ENCODE results near the gene PRDM11. TPM values are rescaled to one million over a fixed set of nuclear protein-coding genes. Genes with fewer than 3 reads are reported as not detected.

Gene PRDM11
- total RNA-seq, 4 donors from 2014 or later: 5.0 to 15.4 (median 9.5) TPM

- H3K27ac ChIP-seq: no peak overlapping the region
- in situ Hi-C loops (cut with MboI; ENCODE audit: low sequenced_read_pairs in 4 of 4): loop anchor here in 2 of 4 donors (25.0 kb wide), 1 partner anchor 339 kb away; no protein-coding TSS in a partner anchor
These were observed 129.4 kb downstream of the PRDM11 start for GRCh38 chr11:45275828-45276227.

DNA sequence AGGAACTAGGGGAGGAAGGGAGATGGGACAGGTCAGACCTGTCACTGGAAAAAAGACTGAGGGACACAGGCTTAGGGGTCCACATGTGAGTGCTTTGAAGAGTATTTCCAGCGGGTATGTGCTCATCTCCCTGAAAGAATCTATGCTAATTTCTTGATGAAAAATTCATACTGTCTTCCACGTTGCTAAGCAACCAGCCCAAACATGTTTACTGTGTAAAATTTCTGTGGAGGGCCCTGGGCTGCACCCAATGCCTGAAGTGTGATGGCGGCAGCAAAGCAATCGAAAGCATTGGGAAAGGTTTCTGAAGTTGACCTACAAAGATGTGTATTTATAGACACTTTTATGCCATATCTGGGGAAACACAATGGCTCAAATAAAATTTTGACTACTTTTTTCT, 132.3 kb downstream of the PRDM11 start:
- Histone ChIP-seq H3K4me1 (no peaks in the 10 kb centered on the region), H3K27me3 (peaks cover 0 to 7% (median 0%) of the 10 kb centered on the region in 3 donors), H3K27ac (no peak overlapping the region), H3K36me3 (no peaks in the 10 kb centered on the region), H3K9me3 (no peaks in the 10 kb centered on the region), H3K4me3 (no peak overlapping the region)
- DNase-seq (no peak), ATAC-seq (no peak)
- no peak for TF ChIP-seq CTCF (IDR thresholded peaks at IDR 0.05 in 4 of 5, conservative IDR thresholded peaks at IDR 0.05 in 1 of 5)
- TF ChIP-seq POLR2A (IDR thresholded peaks at IDR 0.05): no peak
- intact Hi-C loops (cut with DNase I; ENCODE audit: low total_unique reads) (no loop called here), in situ Hi-C loops (cut with MboI; ENCODE audit: low sequenced_read_pairs in 4 of 4) (loop anchor here in 2 of 4 donors (25.0 kb wide), 1 partner anchor 341 kb away; no protein-coding TSS in a partner anchor)

More at GRCh38 chr11:45275828-45276227, 129.4 kb downstream of the PRDM11 start:
- H3K36me3 ChIP-seq: no peaks in the 10 kb centered on the region
- intact Hi-C loops (cut with DNase I; ENCODE audit: low total_unique reads): no loop called here
- H3K4me3 ChIP-seq: no peak overlapping the region
- ATAC-seq (no peak), DNase-seq (no peak)
- TF ChIP-seq CTCF (IDR thresholded peaks at IDR 0.05 in 4 of 5, conservative IDR thresholded peaks at IDR 0.05 in 1 of 5) (no peak), POLR2A (IDR thresholded peaks at IDR 0.05) (no peak)
- H3K4me1 ChIP-seq: no peaks in the 10 kb centered on the region
- no peaks in the 10 kb centered on the region for H3K9me3 ChIP-seq
- peaks cover 0 to 4% (median 2%) of the 10 kb centered on the region in 3 donors for H3K27me3 ChIP-seq

GRCh38 chr11:45279645-45280044, 133.2 kb downstream of the PRDM11 start:
- Histone ChIP-seq H3K27ac (no peak overlapping the region), H3K36me3 (no peaks in the 10 kb centered on the region), H3K27me3 (peaks cover under 1 to 11% (median 2%) of the 10 kb centered on the region in 3 donors), H3K4me3 (no peak overlapping the region), H3K9me3 (no peaks in the 10 kb centered on the region), H3K4me1 (no peaks in the 10 kb centered on the region)
- ATAC-seq (no peak), DNase-seq (no peak)
- in situ Hi-C loops (cut with MboI; ENCODE audit: low sequenced_read_pairs in 4 of 4) (loop anchor here in 2 of 4 donors (25.0 kb wide), 1 partner anchor 342 kb away; no protein-coding TSS in a partner anchor), intact Hi-C loops (cut with DNase I; ENCODE audit: low total_unique reads) (no loop called here)
- TF ChIP-seq POLR2A (IDR thresholded peaks at IDR 0.05): no peak
- no peak for TF ChIP-seq CTCF (IDR thresholded peaks at IDR 0.05 in 4 of 5, conservative IDR thresholded peaks at IDR 0.05 in 1 of 5)

DNA sequence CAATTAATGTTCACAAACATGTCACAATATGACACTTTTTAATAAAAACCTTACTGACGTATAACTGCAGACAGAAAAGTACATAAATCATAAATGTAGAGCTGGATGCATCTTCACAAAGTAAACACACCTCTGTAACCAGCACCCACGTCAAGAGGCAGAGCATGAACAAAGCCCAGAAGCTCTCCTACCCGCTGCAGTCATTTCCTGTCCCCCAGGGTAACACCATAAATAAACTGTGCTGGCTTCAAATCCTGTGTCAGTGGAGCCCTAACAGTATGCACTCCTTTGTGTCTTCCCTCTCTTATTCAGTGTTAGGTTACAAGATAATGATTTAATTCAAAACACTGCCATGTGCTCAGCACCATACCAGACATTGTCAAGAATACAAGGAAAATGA, 134.0 kb downstream of the PRDM11 start:
- ATAC-seq: no peak
- no peak for TF ChIP-seq POLR2A (IDR thresholded peaks at IDR 0.05)
- no peak for TF ChIP-seq CTCF (IDR thresholded peaks at IDR 0.05 in 4 of 5, conservative IDR thresholded peaks at IDR 0.05 in 1 of 5)
- intact Hi-C loops (cut with DNase I; ENCODE audit: low total_unique reads): no loop called here
- in situ Hi-C loops (cut with MboI; ENCODE audit: low sequenced_read_pairs in 4 of 4): loop anchor here in 2 of 4 donors (25.0 kb wide), 1 partner anchor 343 kb away; no protein-coding TSS in a partner anchor
- Histone ChIP-seq H3K9me3 (no peaks in the 10 kb centered on the region), H3K27ac (no peak overlapping the region), H3K4me1 (no peaks in the 10 kb centered on the region), H3K36me3 (no peaks in the 10 kb centered on the region), H3K4me3 (no peak overlapping the region), H3K27me3 (peaks cover 9 to 19% (median 9%) of the 10 kb centered on the region in 3 donors)
- no peak for DNase-seq

GRCh38 chr11:45282081-45282480, 135.6 kb downstream of the PRDM11 start:
- intact Hi-C loops (cut with DNase I; ENCODE audit: low total_unique reads): no loop called here
- Histone ChIP-seq H3K27ac (no peak overlapping the region), H3K4me1 (no peaks in the 10 kb centered on the region), H3K36me3 (no peaks in the 10 kb centered on the region), H3K4me3 (no peak overlapping the region), H3K27me3 (peaks cover 25 to 35% (median 25%) of the 10 kb centered on the region in 3 donors), H3K9me3 (no peaks in the 10 kb centered on the region)
- DNase-seq (no peak), ATAC-seq (no peak)
- in situ Hi-C loops (cut with MboI; ENCODE audit: low sequenced_read_pairs in 4 of 4): loop anchor here in 2 of 4 donors (25.0 kb wide), 1 partner anchor 345 kb away; no protein-coding TSS in a partner anchor
- TF ChIP-seq POLR2A (IDR thresholded peaks at IDR 0.05) (no peak), CTCF (IDR thresholded peaks at IDR 0.05 in 4 of 5, conservative IDR thresholded peaks at IDR 0.05 in 1 of 5) (no peak)

All from gastrocnemius medialis (tissue), 4 donors.